ENCODE measurements around the gene GLB1L. TPM values are rescaled to one million over a fixed set of nuclear protein-coding genes. Genes with fewer than 3 reads are reported as not detected.
A peak's percentile ranks its signal among the peaks of the same experiment; 100 is the strongest.

Gene GLB1L
- total and polyA plus RNA-seq, 3 donors from 2014 or later, result 70.9 to 224 (median 109) TPM

DNA sequence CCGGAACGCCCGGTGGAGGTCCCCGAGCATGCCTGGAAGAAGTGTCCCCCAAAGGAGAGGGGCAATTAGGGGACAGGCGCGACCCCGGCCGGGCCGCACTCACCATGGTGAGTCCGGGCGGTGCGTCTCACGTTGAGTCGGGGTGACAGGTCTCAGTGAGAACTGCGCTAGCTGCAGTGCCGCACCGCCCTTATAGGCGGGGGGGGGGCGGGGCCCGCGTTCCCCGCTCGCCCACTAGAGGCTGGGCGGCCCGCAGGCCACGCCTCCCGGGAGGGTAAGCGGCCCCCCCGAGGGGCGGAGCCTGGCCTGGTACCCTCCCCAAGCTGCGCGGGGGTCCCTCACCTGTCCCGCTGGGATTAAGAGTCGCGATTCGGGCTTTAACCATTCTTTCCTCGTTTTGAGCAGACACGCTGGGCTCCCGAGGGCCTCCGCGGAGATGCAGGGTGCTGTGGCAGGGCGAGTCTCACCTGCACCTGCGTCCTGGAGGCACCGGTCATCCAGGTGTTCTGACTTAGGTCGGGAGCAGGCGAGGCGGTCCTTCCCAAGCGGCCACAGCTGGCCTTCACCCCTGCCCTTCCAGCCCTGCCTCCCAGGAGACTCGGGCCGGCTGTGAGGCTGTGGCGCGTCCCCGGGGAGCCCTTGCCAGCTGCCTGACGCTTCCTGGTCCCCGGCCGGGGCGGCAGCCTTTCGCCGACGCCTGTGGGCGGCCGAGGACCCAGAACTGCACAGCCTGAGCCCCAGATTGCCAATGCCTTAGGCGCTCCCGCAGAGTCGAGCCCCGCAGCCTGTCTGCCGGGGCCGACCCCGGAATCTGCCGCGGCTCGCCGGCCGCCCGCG, 8.7 kb upstream of the GLB1L start, which contains the start of gene TUBA4A:
Gene TUBA4A, minus strand, starts transcription at position 166 of the 837 bp plus-strand sequence. Its CDS starts 60 bp downstream, at position 106.
- H3K9me3 ChIP-seq, result no peaks in the 10 kb centered on the region
- peak within 1 kb of the TSS; percentile 42 to 67 for H3K4me3 ChIP-seq
- intact Hi-C loops (cut with DNase I; ENCODE audit: low total_unique reads), result no loop called here
- 0% methylated on average over 48 of the region's 76 CpGs; no CpG with 5 or more reads in 1 of the 2 donors for WGBS, 2 donors
- peak; percentile 85 for DNase-seq
- H3K4me1 ChIP-seq, result peaks cover 15% of the 10 kb centered on the region
- H3K27me3 ChIP-seq, result no peaks in the 10 kb centered on the region
- no peaks in the 10 kb centered on the region for H3K36me3 ChIP-seq (ENCODE audit: low read depth, missing control alignments)
- H3K27ac ChIP-seq, result peak within 1 kb of the TSS in 1 of 2 donors; percentile 11
- peak; percentile 67 for TF ChIP-seq POLR2A (IDR thresholded peaks at IDR 0.05)
- TF ChIP-seq, protein P1, sequence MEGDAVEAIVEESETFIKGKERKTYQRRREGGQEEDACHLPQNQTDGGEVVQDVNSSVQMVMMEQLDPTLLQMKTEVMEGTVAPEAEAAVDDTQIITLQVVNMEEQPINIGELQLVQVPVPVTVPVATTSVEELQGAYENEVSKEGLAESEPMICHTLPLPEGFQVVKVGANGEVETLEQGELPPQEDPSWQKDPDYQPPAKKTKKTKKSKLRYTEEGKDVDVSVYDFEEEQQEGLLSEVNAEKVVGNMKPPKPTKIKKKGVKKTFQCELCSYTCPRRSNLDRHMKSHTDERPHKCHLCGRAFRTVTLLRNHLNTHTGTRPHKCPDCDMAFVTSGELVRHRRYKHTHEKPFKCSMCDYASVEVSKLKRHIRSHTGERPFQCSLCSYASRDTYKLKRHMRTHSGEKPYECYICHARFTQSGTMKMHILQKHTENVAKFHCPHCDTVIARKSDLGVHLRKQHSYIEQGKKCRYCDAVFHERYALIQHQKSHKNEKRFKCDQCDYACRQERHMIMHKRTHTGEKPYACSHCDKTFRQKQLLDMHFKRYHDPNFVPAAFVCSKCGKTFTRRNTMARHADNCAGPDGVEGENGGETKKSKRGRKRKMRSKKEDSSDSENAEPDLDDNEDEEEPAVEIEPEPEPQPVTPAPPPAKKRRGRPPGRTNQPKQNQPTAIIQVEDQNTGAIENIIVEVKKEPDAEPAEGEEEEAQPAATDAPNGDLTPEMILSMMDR (IDR thresholded peaks at IDR 0.05), result peak in 1 of 3 experiments; percentile 16

DNA sequence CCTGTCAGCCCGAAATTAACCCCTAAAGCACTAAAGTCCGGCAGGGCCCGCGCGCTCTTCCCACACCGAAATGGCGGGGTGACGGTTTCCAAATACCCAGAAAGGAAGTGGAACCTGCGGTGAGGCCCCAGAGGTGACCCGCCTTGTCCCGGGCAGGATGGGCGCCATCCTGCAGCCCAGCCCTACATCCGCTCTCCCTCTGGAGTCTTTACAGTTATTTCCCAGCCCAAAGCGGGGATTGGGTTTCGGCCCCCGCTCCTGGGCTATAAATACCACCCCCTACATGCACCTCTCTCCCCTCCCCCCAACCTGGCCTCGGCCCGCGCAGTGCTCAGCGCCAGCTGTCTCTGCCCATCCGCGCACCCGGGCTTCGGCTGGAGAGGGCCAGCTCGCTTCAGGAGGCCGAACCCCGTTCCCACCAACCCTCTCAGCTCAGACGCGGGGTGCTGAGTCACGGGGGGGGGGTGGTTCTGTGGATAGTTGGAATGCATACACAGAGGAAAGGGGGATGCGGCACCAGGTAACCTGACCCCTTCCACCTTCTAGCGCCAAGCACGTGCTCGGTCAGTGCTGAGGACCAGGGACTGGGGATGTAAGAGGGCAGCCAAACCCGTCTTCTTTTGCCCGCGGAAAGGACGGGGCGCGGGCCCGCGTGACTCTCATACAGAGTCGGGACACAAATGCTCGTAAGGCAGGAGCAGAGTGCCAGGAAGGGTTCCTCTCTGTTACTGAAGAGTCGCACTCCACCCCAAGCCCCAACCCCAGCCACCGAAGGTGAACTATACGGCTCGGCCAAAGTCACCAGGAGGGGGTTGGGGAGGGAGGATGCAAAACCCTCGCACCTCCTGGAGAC, 7.9 kb upstream of the GLB1L start, which contains the start of gene TUBA4B:
Gene TUBA4B, plus strand, starts transcription at position 344 of the 853 bp plus-strand sequence. Its CDS starts 165 bp downstream, at position 509.
- no peak for DNase-seq

DNA sequence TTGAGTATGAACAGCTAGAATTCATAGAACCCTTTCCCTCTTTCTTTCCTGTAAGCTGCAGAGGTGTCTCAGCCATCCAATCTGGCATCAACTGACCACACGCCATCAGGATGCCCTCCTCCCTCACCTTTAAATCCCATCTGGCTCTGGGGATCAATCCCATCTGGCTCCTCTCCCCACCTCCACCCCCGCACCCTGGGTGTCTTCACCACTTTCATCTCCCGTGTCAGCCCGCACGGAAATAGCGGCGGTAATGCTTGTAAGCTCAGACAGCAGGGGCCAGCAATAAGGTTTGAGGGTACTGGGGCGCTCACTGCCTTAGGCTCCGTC, 7.3 kb upstream of the GLB1L start:
- TF ChIP-seq POLR2A (IDR thresholded peaks at IDR 0.05), result no peak
- TF ChIP-seq, protein P1 (IDR thresholded peaks at IDR 0.05), result no peak
- no peak for DNase-seq
- H3K4me1 ChIP-seq, result peaks cover 15% of the 10 kb centered on the region
- no peaks in the 10 kb centered on the region for H3K27me3 ChIP-seq
- H3K27ac ChIP-seq, result no peak overlapping the region
- intact Hi-C loops (cut with DNase I; ENCODE audit: low total_unique reads), result no loop called here
- H3K4me3 ChIP-seq, result peak overlapping the region; percentile 42 to 67
- H3K36me3 ChIP-seq (ENCODE audit: low read depth, missing control alignments), result no peaks in the 10 kb centered on the region
- WGBS, 2 donors, result 20 to 22% methylated on average over 7 to 9 of the region's 9 CpGs
- H3K9me3 ChIP-seq, result no peaks in the 10 kb centered on the region

More for the DNA sequence above, 7.9 kb upstream of the GLB1L start, which contains the start of gene TUBA4B:
- Histone ChIP-seq H3K4me1 (peaks cover 15% of the 10 kb centered on the region), H3K4me3 (peak within 1 kb of the TSS; percentile 42 to 67), H3K36me3 (ENCODE audit: low read depth, missing control alignments) (no peaks in the 10 kb centered on the region), H3K27ac (peak within 1 kb of the TSS in 1 of 2 donors; percentile 11), H3K9me3 (no peaks in the 10 kb centered on the region), H3K27me3 (no peaks in the 10 kb centered on the region)
- TF ChIP-seq, protein P1 (IDR thresholded peaks at IDR 0.05), result no peak
- TF ChIP-seq POLR2A (IDR thresholded peaks at IDR 0.05), result no peak
- intact Hi-C loops (cut with DNase I; ENCODE audit: low total_unique reads), result no loop called here
- 3 to 7% methylated on average over 31 to 49 of the region's 49 CpGs for WGBS, 2 donors

DNA sequence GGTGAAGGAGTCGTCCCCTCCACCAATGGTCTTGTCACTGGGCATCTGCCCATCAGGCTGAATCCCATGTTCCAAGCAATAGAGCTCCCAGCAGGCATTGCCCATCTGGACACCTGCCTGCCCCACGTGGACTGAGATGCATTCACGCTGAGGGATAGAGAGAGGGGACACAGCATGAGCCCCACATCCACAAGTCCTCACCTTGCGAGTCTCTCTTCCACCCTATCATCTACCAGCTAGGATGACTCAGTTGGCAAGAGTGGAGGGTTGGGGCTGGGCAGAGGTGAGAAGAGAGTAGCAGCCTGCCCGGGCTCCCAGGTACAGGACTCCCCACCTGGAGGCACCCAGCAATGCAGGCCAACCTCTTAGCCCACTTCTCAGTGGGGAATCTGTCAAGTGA, 6.8 kb upstream of the GLB1L start:
- Histone ChIP-seq H3K4me1 (peaks cover 15% of the 10 kb centered on the region), H3K4me3 (no peak overlapping the region), H3K27me3 (no peaks in the 10 kb centered on the region), H3K27ac (no peak overlapping the region), H3K9me3 (no peaks in the 10 kb centered on the region), H3K36me3 (ENCODE audit: low read depth, missing control alignments) (no peaks in the 10 kb centered on the region)
- 75 to 81% methylated on average over 5 of the region's 5 CpGs for WGBS, 2 donors
- no peak for TF ChIP-seq POLR2A (IDR thresholded peaks at IDR 0.05)
- TF ChIP-seq, protein P1 (IDR thresholded peaks at IDR 0.05), result no peak
- DNase-seq, result no peak
- intact Hi-C loops (cut with DNase I; ENCODE audit: low total_unique reads), result no loop called here

Measured in testis (tissue), 3 donors.